Endodermal cell (in vitro differentiated cells): Measurements from ENCODE around the gene CTIF. TPM values are rescaled to one million over a fixed set of nuclear protein-coding genes. Genes with fewer than 3 reads are reported as not detected.

Experiments
- DNase-seq: peaks from one replicate; pipeline ENCODE4 v3.0.0-alpha.2; 2017
- H3K27ac ChIP-seq: 2 replicates; pipeline ENCODE4 v1.5.1; 2013; ENCODE audit warnings: mild to moderate bottlenecking, low read depth, low read length, moderate library complexity
- H3K27me3 ChIP-seq: 2 replicates; pipeline ENCODE4 v1.6.1; 2013; ENCODE audit warnings: mild to moderate bottlenecking, low read length, moderate library complexity; ENCODE audit not compliant: insufficient read depth, control insufficient read depth, poor library complexity, severe bottlenecking
- H3K36me3 ChIP-seq: 2 replicates; pipeline ENCODE4 v1.7.0; 2013; ENCODE audit warnings: mild to moderate bottlenecking, low read length, moderate library complexity; ENCODE audit not compliant: control insufficient read depth, insufficient read depth
- H3K4me1 ChIP-seq: one replicate; pipeline ENCODE4 v1.7.0; 2013; ENCODE audit warnings: low read length; ENCODE audit not compliant: control insufficient read depth, insufficient read depth
- H3K4me3 ChIP-seq: 2 replicates; pipeline ENCODE4 v1.5.1; 2013; ENCODE audit warnings: mild to moderate bottlenecking, low read length, moderate library complexity
- H3K9ac ChIP-seq: 2 replicates; pipeline ENCODE4 v1.6.1; 2013; ENCODE audit warnings: mild to moderate bottlenecking, low read length, moderate library complexity; ENCODE audit not compliant: poor library complexity, severe bottlenecking; ENCODE audit errors: extremely low read depth
- H3K9me3 ChIP-seq: 2 replicates; pipeline ENCODE4 v1.6.1; 2013; ENCODE audit warnings: mild to moderate bottlenecking, low read length, moderate library complexity; ENCODE audit not compliant: control insufficient read depth
- H3K27ac Mint-ChIP-seq: 2 replicates; pipeline ENCODE4 v1.8.0; 2020; ENCODE audit warnings: mixed read lengths
- H3K27me3 Mint-ChIP-seq: 2 replicates; pipeline ENCODE4 v1.8.0; 2021; ENCODE audit warnings: mild to moderate bottlenecking, mixed read lengths; ENCODE audit not compliant: insufficient read depth
- H3K36me3 Mint-ChIP-seq: 2 replicates; pipeline ENCODE4 v1.8.0; 2020; ENCODE audit warnings: low read depth, mixed read lengths
- H3K4me1 Mint-ChIP-seq: 2 replicates; pipeline ENCODE4 v1.8.0; 2020; ENCODE audit warnings: mixed read lengths
- H3K4me3 Mint-ChIP-seq: 2 replicates; pipeline ENCODE4 v1.8.0; 2020; ENCODE audit warnings: mild to moderate bottlenecking, moderate library complexity, mixed read lengths
- H3K9me3 Mint-ChIP-seq: 2 replicates; pipeline ENCODE4 v1.8.0; 2020; ENCODE audit warnings: mild to moderate bottlenecking, mixed read lengths
- WGBS, 2 experiments: methylation state at CpG; one replicate each; pipeline versions ENCODE4 v1.1.5 to v1.1.7; 2013; ENCODE audit warnings: missing lambda C conversion rate in 2 of 2, mixed read lengths in 1 of 2; ENCODE audit not compliant: insufficient coverage in 1 of 2, insufficient read length in 1 of 2; 5-methylcytosine and 5-hydroxymethylcytosine counted together
- total RNA-seq, 2 donors: library from RNA; stranded (reverse); fragmentation: NEBNext Ultra II Directional in 1 of 2; extraction: Animal tissue kit (Norgen Biotek cat#: 25700) in 1 of 2; gene quantifications; 2 replicates in 1 of 2; 3 replicates in 1 of 2; pipeline ENCODE4 v1.2.1, GENCODE V29; 2021
- TF ChIP-seq, protein P1 (sequence below): fragments of 200-600 bp; sonication (generic); conservative IDR thresholded peaks from 2 replicates; pipeline ENCODE4 v1.5.0; 2021; ENCODE audit warnings: antibody characterized with exemption, mild to moderate bottlenecking

The CTIF gene
- total RNA-seq, 2 donors from 2014 or later: 33.8 to 41.6 TPM

GRCh38 chr18:48862678-48863270, 323.9 kb downstream of the CTIF start:
- H3K27me3 Mint-ChIP-seq: no peaks in the 10 kb centered on the region
- H3K4me3 Mint-ChIP-seq: no peak overlapping the region
- Histone ChIP-seq H3K9ac (no peak overlapping the region), H3K4me3 (no peak overlapping the region), H3K36me3 (peaks cover 8% of the 10 kb centered on the region), H3K4me1 (peaks cover 14% of the 10 kb centered on the region), H3K27ac (peak overlapping the region; percentile 76), H3K27me3 (no peaks in the 10 kb centered on the region), H3K9me3 (no peaks in the 10 kb centered on the region)
- H3K4me1 Mint-ChIP-seq: peaks cover 13% of the 10 kb centered on the region
- H3K9me3 Mint-ChIP-seq: no peaks in the 10 kb centered on the region
- DNase-seq: no peak
- WGBS, 2 experiments: 89 to 95% methylated on average over 16 to 22 of the region's 22 CpGs
- H3K36me3 Mint-ChIP-seq: peaks cover 9% of the 10 kb centered on the region
- no peak overlapping the region for H3K27ac Mint-ChIP-seq
- TF ChIP-seq, protein P1, sequence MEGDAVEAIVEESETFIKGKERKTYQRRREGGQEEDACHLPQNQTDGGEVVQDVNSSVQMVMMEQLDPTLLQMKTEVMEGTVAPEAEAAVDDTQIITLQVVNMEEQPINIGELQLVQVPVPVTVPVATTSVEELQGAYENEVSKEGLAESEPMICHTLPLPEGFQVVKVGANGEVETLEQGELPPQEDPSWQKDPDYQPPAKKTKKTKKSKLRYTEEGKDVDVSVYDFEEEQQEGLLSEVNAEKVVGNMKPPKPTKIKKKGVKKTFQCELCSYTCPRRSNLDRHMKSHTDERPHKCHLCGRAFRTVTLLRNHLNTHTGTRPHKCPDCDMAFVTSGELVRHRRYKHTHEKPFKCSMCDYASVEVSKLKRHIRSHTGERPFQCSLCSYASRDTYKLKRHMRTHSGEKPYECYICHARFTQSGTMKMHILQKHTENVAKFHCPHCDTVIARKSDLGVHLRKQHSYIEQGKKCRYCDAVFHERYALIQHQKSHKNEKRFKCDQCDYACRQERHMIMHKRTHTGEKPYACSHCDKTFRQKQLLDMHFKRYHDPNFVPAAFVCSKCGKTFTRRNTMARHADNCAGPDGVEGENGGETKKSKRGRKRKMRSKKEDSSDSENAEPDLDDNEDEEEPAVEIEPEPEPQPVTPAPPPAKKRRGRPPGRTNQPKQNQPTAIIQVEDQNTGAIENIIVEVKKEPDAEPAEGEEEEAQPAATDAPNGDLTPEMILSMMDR: no peak

GRCh38 chr18:48863432-48864065, 324.7 kb downstream of the CTIF start:
- no peak overlapping the region for H3K4me3 Mint-ChIP-seq
- H3K36me3 Mint-ChIP-seq: peaks cover under 1% of the 10 kb centered on the region
- peaks cover 14% of the 10 kb centered on the region for H3K4me1 ChIP-seq
- DNase-seq: no peak
- peaks cover 13% of the 10 kb centered on the region for H3K4me1 Mint-ChIP-seq
- H3K36me3 ChIP-seq: peaks cover under 1% of the 10 kb centered on the region
- H3K4me3 ChIP-seq: no peak overlapping the region
- H3K27me3 ChIP-seq: no peaks in the 10 kb centered on the region
- H3K27ac ChIP-seq: no peak overlapping the region
- H3K9me3 Mint-ChIP-seq: no peaks in the 10 kb centered on the region
- no peak overlapping the region for H3K27ac Mint-ChIP-seq
- 98 to 100% methylated on average over 6 to 8 of the region's 8 CpGs for WGBS, 2 experiments
- H3K27me3 Mint-ChIP-seq: no peaks in the 10 kb centered on the region
- no peak overlapping the region for H3K9ac ChIP-seq
- H3K9me3 ChIP-seq: no peaks in the 10 kb centered on the region
- TF ChIP-seq, protein P1: no peak

DNA sequence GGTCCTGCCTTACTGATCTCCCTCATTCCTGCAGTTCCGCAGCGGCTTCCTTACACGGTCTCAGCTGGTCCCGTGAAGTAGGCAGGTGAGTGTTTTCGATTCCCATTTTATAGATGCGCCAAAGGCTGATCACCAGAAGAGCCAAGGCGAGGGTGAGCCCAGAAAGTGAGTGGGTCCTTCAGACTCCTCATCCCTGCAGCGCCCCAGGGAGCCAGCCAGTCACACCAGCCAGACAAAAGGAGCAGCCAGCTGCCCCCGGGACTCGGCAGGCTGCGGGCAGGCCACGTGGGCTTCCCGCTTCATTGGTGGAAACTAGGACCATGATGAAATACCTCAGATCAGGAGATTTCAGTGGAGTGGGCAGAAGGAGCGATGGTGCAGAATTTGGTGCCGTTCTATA, 326.0 kb downstream of the CTIF start:
- Mint-ChIP-seq H3K4me3 (no peak overlapping the region), H3K9me3 (no peaks in the 10 kb centered on the region), H3K27me3 (no peaks in the 10 kb centered on the region), H3K27ac (no peak overlapping the region), H3K36me3 (no peaks in the 10 kb centered on the region), H3K4me1 (peaks cover 13% of the 10 kb centered on the region)
- no peak for DNase-seq
- H3K36me3 ChIP-seq: no peaks in the 10 kb centered on the region
- H3K4me1 ChIP-seq: peaks cover 13% of the 10 kb centered on the region
- WGBS, 2 experiments: 92 to 94% methylated on average over 11 to 15 of the region's 15 CpGs
- TF ChIP-seq, protein P1: no peak
- no peak overlapping the region for H3K9ac ChIP-seq
- H3K27ac ChIP-seq: no peak overlapping the region
- H3K27me3 ChIP-seq: no peaks in the 10 kb centered on the region
- H3K9me3 ChIP-seq: no peaks in the 10 kb centered on the region
- H3K4me3 ChIP-seq: no peak overlapping the region
